A673 (cell line): ENCODE data around the gene KIF17. TPM values are rescaled to one million over a fixed set of nuclear protein-coding genes. Genes with fewer than 3 reads are reported as not detected.

ENCODE experiments used
- BruUV-seq: library from RNA; stranded (reverse); fragments of 400-500 nt; replicated peaks from 2 replicates; lab custom pipeline; 2021; lab: Mats Ljungman, UMichigan
- CTCF ChIA-PET: fragments of 300-600 bp; sonication (Branson Sonifier 250); formaldehyde crosslinking; loops from one replicate; lab custom pipeline; 2022; ENCODE audit warnings: antibody characterized with exemption; lab: Charles Lee
- POLR2A ChIA-PET: fragments of 300-600 bp; sonication (Branson Sonifier 250); formaldehyde crosslinking; loops from one replicate; lab custom pipeline; 2022; ENCODE audit warnings: antibody characterized with exemption; ENCODE audit not compliant: low non-redundant PET; lab: Charles Lee
- DNase-seq: peaks from one replicate; pipeline ENCODE4 v3.0.0-alpha.2; 2015; ENCODE audit warnings: low spot score
- H3K27ac ChIP-seq: fragments of 200-600 bp; sonication (generic); 2 replicates; pipeline ENCODE4 v1.5.1; 2016; ENCODE audit warnings: mixed run types, low read depth, mild to moderate bottlenecking, mixed read lengths, antibody characterized with exemption, low read length; ENCODE audit not compliant: poor library complexity, severe bottlenecking
- H3K27me3 ChIP-seq: fragments of 200-600 bp; sonication (generic); replicated peaks from 2 replicates; pipeline ENCODE4 v1.6.1; 2017; ENCODE audit warnings: mixed run types, low read depth, mild to moderate bottlenecking, mixed read lengths, antibody characterized with exemption, low read length; ENCODE audit not compliant: insufficient read depth, poor library complexity
- H3K36me3 ChIP-seq: fragments of 200-600 bp; sonication (generic); 2 replicates; pipeline ENCODE4 v1.6.1; 2016; ENCODE audit warnings: mixed run types, mild to moderate bottlenecking, mixed read lengths, antibody characterized with exemption, low read length; ENCODE audit not compliant: insufficient read depth, poor library complexity, severe bottlenecking
- H3K4me1 ChIP-seq: fragments of 200-600 bp; sonication (generic); 2 replicates; pipeline ENCODE4 v1.6.1; 2017; ENCODE audit warnings: mixed run types, mild to moderate bottlenecking, mixed read lengths, antibody characterized with exemption, low read length; ENCODE audit not compliant: insufficient read depth, poor library complexity, severe bottlenecking
- H3K4me3 ChIP-seq: fragments of 200-600 bp; sonication (generic); 2 replicates; pipeline ENCODE4 v1.5.1; 2016; ENCODE audit warnings: low read depth, mixed run types, mild to moderate bottlenecking, mixed read lengths, low read length; ENCODE audit not compliant: poor library complexity, severe bottlenecking
- H3K9me3 ChIP-seq: fragments of 200-600 bp; sonication (generic); 2 replicates; pipeline ENCODE4 v1.6.1; 2016; ENCODE audit warnings: mixed run types, low read depth, mild to moderate bottlenecking, mixed read lengths, antibody characterized with exemption, low read length; ENCODE audit not compliant: poor library complexity, severe bottlenecking
- EZH2 ChIP-seq: fragments of 200-600 bp; sonication (generic); IDR thresholded peaks from 2 replicates; pipeline ENCODE4 v1.6.1; 2017; ENCODE audit warnings: borderline replicate concordance, low read depth, mild to moderate bottlenecking, mixed read lengths, antibody characterized with exemption, low read length; ENCODE audit not compliant: poor library complexity, severe bottlenecking
- intact Hi-C: fragments of 100-400 bp; cut with micrococcal nuclease; formaldehyde crosslinking; loops from one replicate; pipeline ENCODE4 v1.10.0; 2022; ENCODE audit not compliant: unreplicated experiment
- total RNA-seq: library from RNA; stranded (reverse); gene quantifications from 2 replicates; pipeline ENCODE4 v1.2.3, GENCODE V29; 2021
- TF ChIP-seq, protein P1 (sequence below): fragments of 300-800, 200-600 bp; sonication (generic); conservative IDR thresholded peaks from 2 replicates; pipeline ENCODE4 v1.5.1; 2017; ENCODE audit warnings: low read depth, mild to moderate bottlenecking, antibody characterized with exemption, low read length, moderate library complexity, mixed read lengths

KIF17 gene
- total RNA-seq, 1 experiment from 2014 or later: 0.71 TPM

DNA sequence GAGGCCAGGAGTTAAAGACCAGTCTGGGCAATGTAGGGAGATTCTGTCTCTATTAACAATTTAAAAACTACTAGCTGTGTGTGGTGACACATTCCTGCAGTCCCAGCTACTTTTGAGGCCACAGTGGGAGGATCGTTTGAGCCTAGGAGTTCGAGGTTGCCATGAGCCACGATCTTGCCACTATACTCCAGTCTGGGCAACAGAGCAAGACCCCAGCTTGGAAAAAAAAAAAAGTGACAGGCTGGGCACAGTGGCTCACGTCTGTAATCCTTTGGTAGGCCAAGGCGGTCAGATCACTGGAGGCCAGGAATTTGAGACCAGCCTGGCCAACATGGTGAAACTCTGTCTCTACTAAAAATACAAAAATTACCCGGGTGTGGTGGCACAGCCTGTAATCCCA is 42.5 kb upstream of the KIF17 start:
- ChIA-PET CTCF (no interaction called here), POLR2A (interaction anchor here (0.5 kb wide), 1 partner anchor 27 kb away, joined by 3 read pairs; the partner anchor contains the start of gene HP1BP3)
- Histone ChIP-seq H3K27me3 (no peaks in the 10 kb centered on the region), H3K9me3 (no peaks in the 10 kb centered on the region), H3K4me3 (no peak overlapping the region), H3K36me3 (peaks cover 97% of the 10 kb centered on the region), H3K4me1 (no peaks in the 10 kb centered on the region), H3K27ac (no peak overlapping the region)
- no peak for TF ChIP-seq EZH2
- TF ChIP-seq, protein P1, sequence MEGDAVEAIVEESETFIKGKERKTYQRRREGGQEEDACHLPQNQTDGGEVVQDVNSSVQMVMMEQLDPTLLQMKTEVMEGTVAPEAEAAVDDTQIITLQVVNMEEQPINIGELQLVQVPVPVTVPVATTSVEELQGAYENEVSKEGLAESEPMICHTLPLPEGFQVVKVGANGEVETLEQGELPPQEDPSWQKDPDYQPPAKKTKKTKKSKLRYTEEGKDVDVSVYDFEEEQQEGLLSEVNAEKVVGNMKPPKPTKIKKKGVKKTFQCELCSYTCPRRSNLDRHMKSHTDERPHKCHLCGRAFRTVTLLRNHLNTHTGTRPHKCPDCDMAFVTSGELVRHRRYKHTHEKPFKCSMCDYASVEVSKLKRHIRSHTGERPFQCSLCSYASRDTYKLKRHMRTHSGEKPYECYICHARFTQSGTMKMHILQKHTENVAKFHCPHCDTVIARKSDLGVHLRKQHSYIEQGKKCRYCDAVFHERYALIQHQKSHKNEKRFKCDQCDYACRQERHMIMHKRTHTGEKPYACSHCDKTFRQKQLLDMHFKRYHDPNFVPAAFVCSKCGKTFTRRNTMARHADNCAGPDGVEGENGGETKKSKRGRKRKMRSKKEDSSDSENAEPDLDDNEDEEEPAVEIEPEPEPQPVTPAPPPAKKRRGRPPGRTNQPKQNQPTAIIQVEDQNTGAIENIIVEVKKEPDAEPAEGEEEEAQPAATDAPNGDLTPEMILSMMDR: no peak
- no TSS peak for BruUV-seq
- no peak for DNase-seq
- intact Hi-C loops: no loop called here

GRCh38 chr1:20753589-20753988 is 35.8 kb upstream of the KIF17 start:
- H3K4me1 ChIP-seq: no peaks in the 10 kb centered on the region
- no peak for DNase-seq
- CTCF ChIA-PET: no interaction called here
- peaks cover 84% of the 10 kb centered on the region for H3K36me3 ChIP-seq
- H3K9me3 ChIP-seq: no peaks in the 10 kb centered on the region
- no TSS peak for BruUV-seq
- no peak overlapping the region for H3K27ac ChIP-seq
- POLR2A ChIA-PET: no interaction called here
- intact Hi-C loops: no loop called here
- no peak overlapping the region for H3K4me3 ChIP-seq
- TF ChIP-seq EZH2: no peak
- TF ChIP-seq, protein P1: no peak
- no peaks in the 10 kb centered on the region for H3K27me3 ChIP-seq

- no peaks in the 10 kb centered on the region for H3K27me3 ChIP-seq
- peaks cover 85% of the 10 kb centered on the region for H3K36me3 ChIP-seq
- no peak overlapping the region for H3K4me3 ChIP-seq
- no peaks in the 10 kb centered on the region for H3K4me1 ChIP-seq
- intact Hi-C loops: no loop called here
- no peaks in the 10 kb centered on the region for H3K9me3 ChIP-seq
- POLR2A ChIA-PET: no interaction called here
- no peak for DNase-seq
- BruUV-seq: no TSS peak
- CTCF ChIA-PET: no interaction called here
- no peak overlapping the region for H3K27ac ChIP-seq
- TF ChIP-seq, protein P1: no peak
- no peak for TF ChIP-seq EZH2
Measured at GRCh38 chr1:20751462-20751990, 33.7 kb upstream of the KIF17 start.
